GM18508 (cell line): ENCODE results near the gene SEPTIN14.
"Not testable (repeated sequence)": the region's sequence is repeated elsewhere in the genome, so short reads cannot be mapped to it uniquely, and the experiment has no call there.

ENCODE experiments used
- ATAC-seq: cut with Tn5 transposase; IDR thresholded peaks from one replicate; pipeline ENCODE4 v1.9.1; 2021; ENCODE audit warnings: moderate number of reproducible peaks; ENCODE audit not compliant: insufficient read depth, unreplicated experiment

SEPTIN14 gene

GRCh38 chr7:55862652-55863051, at the start of gene SEPTIN14:
Gene SEPTIN14, minus strand, starts transcription at chr7:55862752. Its CDS starts 756 bp downstream, at chr7:55861996.
- ATAC-seq: not testable (repeated sequence)

- ATAC-seq: peak; percentile 94
Measured at GRCh38 chr7:55903985-55904759, 41.6 kb upstream of the SEPTIN14 start.

- ATAC-seq: not testable (repeated sequence)
Measured at GRCh38 chr7:55901059-55901458, 38.5 kb upstream of the SEPTIN14 start.

GRCh38 chr7:55898287-55898686, 35.7 kb upstream of the SEPTIN14 start:
- no peak for ATAC-seq

GRCh38 chr7:55895021-55895420, 32.5 kb upstream of the SEPTIN14 start:
- no peak for ATAC-seq

GRCh38 chr7:55893940-55894339, 31.4 kb upstream of the SEPTIN14 start:
- no peak for ATAC-seq

GRCh38 chr7:55888378-55888777, 25.8 kb upstream of the SEPTIN14 start:
- ATAC-seq: not testable (repeated sequence)

- ATAC-seq: no peak
Measured at GRCh38 chr7:55887821-55888247, 25.3 kb upstream of the SEPTIN14 start.

GRCh38 chr7:55884321-55884720, 21.8 kb upstream of the SEPTIN14 start:
- ATAC-seq: no peak

GRCh38 chr7:55878691-55879090, 16.1 kb upstream of the SEPTIN14 start:
- no peak for ATAC-seq

GRCh38 chr7:55877308-55877707, 14.8 kb upstream of the SEPTIN14 start:
- no peak for ATAC-seq

GRCh38 chr7:55873765-55874164, 11.2 kb upstream of the SEPTIN14 start:
- ATAC-seq: no peak

GRCh38 chr7:55871932-55872485, 9.5 kb upstream of the SEPTIN14 start:
- no peak for ATAC-seq

- ATAC-seq: not testable (repeated sequence)
Measured at GRCh38 chr7:55868989-55869388, 6.4 kb upstream of the SEPTIN14 start.

- not testable (repeated sequence) for ATAC-seq
Measured at GRCh38 chr7:55845164-55845563, 17.4 kb downstream of the SEPTIN14 start.

- ATAC-seq: no peak
Measured at GRCh38 chr7:55838595-55838994, 24.0 kb downstream of the SEPTIN14 start.

- ATAC-seq: no peak
Measured at GRCh38 chr7:55827577-55827976, 35.0 kb downstream of the SEPTIN14 start.

- no peak for ATAC-seq
Measured at GRCh38 chr7:55818686-55819085, 43.9 kb downstream of the SEPTIN14 start.

GRCh38 chr7:55797260-55797659, 65.3 kb downstream of the SEPTIN14 start:
- ATAC-seq: not testable (repeated sequence)

- no peak for ATAC-seq
Measured at GRCh38 chr7:55794527-55794926, 68.0 kb downstream of the SEPTIN14 start.

GRCh38 chr7:55792048-55792447, 70.5 kb downstream of the SEPTIN14 start:
- no peak for ATAC-seq

- no peak for ATAC-seq
Measured at GRCh38 chr7:55787796-55788195, 74.8 kb downstream of the SEPTIN14 start.
